ENCODE results near the gene ADNP. TPM values are rescaled to one million over a fixed set of nuclear protein-coding genes. Genes with fewer than 3 reads are reported as not detected.

ADNP gene
- total RNA-seq, 4 donors from 2014 or later, result 51.8 to 64.3 (median 58.2) TPM

GRCh38 chr20:50874111-50874757, 57.0 kb downstream of the ADNP start:
- Histone ChIP-seq H3K9me3 (no peaks in the 10 kb centered on the region), H3K27ac (no peak overlapping the region), H3K4me1 (peaks cover 0 to under 1% (median 0%) of the 10 kb centered on the region in 4 donors), H3K4me3 (no peak overlapping the region), H3K36me3 (no peaks in the 10 kb centered on the region), H3K27me3 (no peaks in the 10 kb centered on the region)
- DNase-seq, result peak in 1 of 3 donors; percentile 37
- TF ChIP-seq CTCF (IDR thresholded peaks at IDR 0.05) (no peak), POLR2A (IDR thresholded peaks at IDR 0.05) (no peak)

GRCh38 chr20:50873585-50873984, 57.7 kb downstream of the ADNP start:
- no peak for TF ChIP-seq CTCF (IDR thresholded peaks at IDR 0.05)
- TF ChIP-seq POLR2A (IDR thresholded peaks at IDR 0.05), result no peak
- Histone ChIP-seq H3K36me3 (no peaks in the 10 kb centered on the region), H3K27me3 (no peaks in the 10 kb centered on the region), H3K9me3 (no peaks in the 10 kb centered on the region), H3K4me3 (no peak overlapping the region), H3K4me1 (peaks cover 0 to 4% (median 0%) of the 10 kb centered on the region in 4 donors), H3K27ac (no peak overlapping the region)
- DNase-seq, result peak in 1 of 3 donors; percentile 26

GRCh38 chr20:50872560-50873425, 58.4 kb downstream of the ADNP start:
- no peak overlapping the region for H3K27ac ChIP-seq
- no peak for TF ChIP-seq CTCF (IDR thresholded peaks at IDR 0.05)
- TF ChIP-seq POLR2A (IDR thresholded peaks at IDR 0.05), result no peak
- H3K9me3 ChIP-seq, result no peaks in the 10 kb centered on the region
- H3K36me3 ChIP-seq, result no peaks in the 10 kb centered on the region
- H3K4me3 ChIP-seq, result no peak overlapping the region
- H3K4me1 ChIP-seq, result peaks cover 0 to 4% (median 0%) of the 10 kb centered on the region in 4 donors
- no peaks in the 10 kb centered on the region for H3K27me3 ChIP-seq
- DNase-seq, result peak in 2 of 3 donors; percentile 20 to 30

GRCh38 chr20:50870561-50871161, 60.6 kb downstream of the ADNP start:
- peaks cover 0 to 4% (median 0%) of the 10 kb centered on the region in 4 donors for H3K4me1 ChIP-seq
- H3K27ac ChIP-seq, result no peak overlapping the region
- TF ChIP-seq CTCF (IDR thresholded peaks at IDR 0.05) (no peak), POLR2A (IDR thresholded peaks at IDR 0.05) (no peak)
- H3K9me3 ChIP-seq, result no peaks in the 10 kb centered on the region
- no peaks in the 10 kb centered on the region for H3K36me3 ChIP-seq
- no peak for DNase-seq
- no peak overlapping the region for H3K4me3 ChIP-seq
- H3K27me3 ChIP-seq, result no peaks in the 10 kb centered on the region

- Histone ChIP-seq H3K4me3 (no peak overlapping the region), H3K9me3 (no peaks in the 10 kb centered on the region), H3K36me3 (no peaks in the 10 kb centered on the region), H3K27ac (peak overlapping the region in 2 of 4 donors; percentile 32 to 59), H3K27me3 (no peaks in the 10 kb centered on the region), H3K4me1 (peaks cover 0 to 4% (median 0%) of the 10 kb centered on the region in 4 donors)
- TF ChIP-seq CTCF (IDR thresholded peaks at IDR 0.05) (no peak), POLR2A (IDR thresholded peaks at IDR 0.05) (no peak)
- no peak for DNase-seq
Measured at GRCh38 chr20:50868509-50869495, 62.4 kb downstream of the ADNP start.

Data from Peyer's patch (tissue), 4 donors.